Sigmoid colon (tissue), 4 donors: Measurements from ENCODE around the gene HMOX2.
A peak's percentile ranks its signal among the peaks of the same experiment; 100 is the strongest.

Experiments
- CTCF ChIP-seq, 4 experiments: fragments of 450-650 bp in 3 of 4; fragments of 200-600 bp in 1 of 4; IDR thresholded peaks; one replicate each; pipeline ENCODE4 v1.5.1; 2016 to 2019; ENCODE audit warnings: antibody characterized with exemption in 4 of 4, mild to moderate bottlenecking in 3 of 4, moderate library complexity in 2 of 4
- EP300 ChIP-seq, 4 donors: sonication (generic); formaldehyde crosslinking; IDR thresholded peaks; one replicate each; pipeline ENCODE4 v1.6.1; 2017; ENCODE audit warnings: antibody characterized with exemption in 4 of 4
- POLR2A ChIP-seq, 2 donors: fragments of 450-650 bp; IDR thresholded peaks; one replicate each; pipeline ENCODE4 v1.6.1; 2016; ENCODE audit warnings: antibody characterized with exemption in 2 of 2, mild to moderate bottlenecking in 2 of 2, moderate library complexity in 2 of 2

- TF ChIP-seq POLR2A (IDR thresholded peaks at IDR 0.05) = no peak
- TF ChIP-seq CTCF (IDR thresholded peaks at IDR 0.05) = peak in 2 of 4 experiments; percentile 18 to 27
- no peak for TF ChIP-seq EP300 (IDR thresholded peaks at IDR 0.05)
These were observed 41.8 kb downstream of the HMOX2 start for GRCh38 chr16:4517812-4518680.
